GM12892 (cell line): ENCODE results near the gene NECAB2.

ENCODE experiments used
- POLR2A ChIP-seq: IDR thresholded peaks from 2 replicates; pipeline ENCODE4 v1.6.1; 2011; ENCODE audit warnings: low read depth, low read length, control low read depth
- POLR2AphosphoS5 ChIP-seq: IDR thresholded peaks from 2 replicates; pipeline ENCODE4 v1.6.1; 2011; ENCODE audit warnings: low read depth, low read length, control low read depth

- no peak for TF ChIP-seq POLR2AphosphoS5
- no peak for TF ChIP-seq POLR2A
Measured at GRCh38 chr16:83936581-83937165, 31.4 kb upstream of the NECAB2 start.
